Prostate gland (tissue), 2 donors: ENCODE data around the gene ANKRD39. TPM values are rescaled to one million over a fixed set of nuclear protein-coding genes. Genes with fewer than 3 reads are reported as not detected.

Experiments
- DNase-seq: peaks from one replicate; pipeline ENCODE4 v3.0.0-alpha.2; 2019; ENCODE audit warnings: low spot score
- H3K27ac ChIP-seq, 2 donors: fragments of 200-600 bp; sonication (generic); 2 replicates each; pipeline ENCODE4 v1.5.1; 2017 to 2019
- H3K27me3 ChIP-seq: fragments of 200-600 bp; sonication (generic); replicated peaks from 2 replicates; pipeline ENCODE4 v1.5.1; 2019; ENCODE audit not compliant: insufficient read depth
- H3K36me3 ChIP-seq, 2 donors: fragments of 200-600 bp; sonication (generic); 1 replicate in 1 of 2; 2 replicates in 1 of 2; pipeline versions ENCODE4 v1.5.1 to v1.8.1; 2017 to 2019
- H3K4me1 ChIP-seq: fragments of 200-600 bp; sonication (generic); replicated peaks from 2 replicates; pipeline ENCODE4 v1.5.1; 2019
- H3K4me3 ChIP-seq, 2 donors: fragments of 200-600 bp; sonication (generic); 2 replicates each; pipeline ENCODE4 v1.5.1; 2017 to 2019
- H3K9me3 ChIP-seq: fragments of 200-600 bp; sonication (generic); 2 replicates; pipeline ENCODE4 v1.5.1; 2017
- POLR2A ChIP-seq: fragments of 450-650 bp; IDR thresholded peaks from one replicate; pipeline ENCODE4 v1.6.1; 2016; ENCODE audit warnings: antibody characterized with exemption, mild to moderate bottlenecking
- POLR2AphosphoS5 ChIP-seq: sonication (generic); formaldehyde crosslinking; IDR thresholded peaks from one replicate; pipeline ENCODE4 v1.6.1; 2017; ENCODE audit warnings: antibody characterized with exemption
- WGBS: methylation state at CpG from one replicate; pipeline ENCODE4 v1.1.5; 2018; 5-methylcytosine and 5-hydroxymethylcytosine counted together
- intact Hi-C: fragments of 100-400 bp; cut with DNase I; formaldehyde crosslinking; loops from one replicate; pipeline ENCODE4 v1.14.2; 2022
- total RNA-seq, 2 donors: library from RNA; depleted of rRNA; stranded (reverse); fragments of >200 nt; gene quantifications; one replicate each; pipeline ENCODE4 v1.1.0, GENCODE V29; 2016
- TF ChIP-seq, protein P1 (sequence below), 4 experiments: fragments of 200-600 bp in 2 of 4; fragments of 450-650 bp in 2 of 4; sonication (generic) in 2 of 4; IDR thresholded peaks; 1 replicate in 3 of 4; 2 replicates in 1 of 4; pipeline ENCODE4 v1.5.1; 2016 to 2019; ENCODE audit warnings: antibody characterized with exemption in 4 of 4, mild to moderate bottlenecking in 2 of 4, moderate library complexity in 2 of 4

Gene ANKRD39
- total RNA-seq, 2 donors from 2014 or later: 21.2 to 38.7 TPM

- H3K27me3 ChIP-seq: no peaks in the 10 kb centered on the region
- no peak overlapping the region for H3K4me3 ChIP-seq
- TF ChIP-seq POLR2AphosphoS5 (no peak), POLR2A (no peak)
- TF ChIP-seq, protein P1, sequence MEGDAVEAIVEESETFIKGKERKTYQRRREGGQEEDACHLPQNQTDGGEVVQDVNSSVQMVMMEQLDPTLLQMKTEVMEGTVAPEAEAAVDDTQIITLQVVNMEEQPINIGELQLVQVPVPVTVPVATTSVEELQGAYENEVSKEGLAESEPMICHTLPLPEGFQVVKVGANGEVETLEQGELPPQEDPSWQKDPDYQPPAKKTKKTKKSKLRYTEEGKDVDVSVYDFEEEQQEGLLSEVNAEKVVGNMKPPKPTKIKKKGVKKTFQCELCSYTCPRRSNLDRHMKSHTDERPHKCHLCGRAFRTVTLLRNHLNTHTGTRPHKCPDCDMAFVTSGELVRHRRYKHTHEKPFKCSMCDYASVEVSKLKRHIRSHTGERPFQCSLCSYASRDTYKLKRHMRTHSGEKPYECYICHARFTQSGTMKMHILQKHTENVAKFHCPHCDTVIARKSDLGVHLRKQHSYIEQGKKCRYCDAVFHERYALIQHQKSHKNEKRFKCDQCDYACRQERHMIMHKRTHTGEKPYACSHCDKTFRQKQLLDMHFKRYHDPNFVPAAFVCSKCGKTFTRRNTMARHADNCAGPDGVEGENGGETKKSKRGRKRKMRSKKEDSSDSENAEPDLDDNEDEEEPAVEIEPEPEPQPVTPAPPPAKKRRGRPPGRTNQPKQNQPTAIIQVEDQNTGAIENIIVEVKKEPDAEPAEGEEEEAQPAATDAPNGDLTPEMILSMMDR (IDR thresholded peaks at IDR 0.05): no peak
- no peaks in the 10 kb centered on the region for H3K4me1 ChIP-seq
- 80% methylated on average over 16 of the region's 16 CpGs for WGBS
- H3K27ac ChIP-seq: no peak overlapping the region
- intact Hi-C loops: no loop called here
- H3K9me3 ChIP-seq: no peaks in the 10 kb centered on the region
- H3K36me3 ChIP-seq: no peaks in the 10 kb centered on the region
- DNase-seq: no peak
These were observed 15.9 kb downstream of the ANKRD39 start for GRCh38 chr2:96841701-96842495.

GRCh38 chr2:96839875-96840850 is 17.7 kb downstream of the ANKRD39 start:
- Histone ChIP-seq H3K27ac (no peak overlapping the region), H3K36me3 (no peaks in the 10 kb centered on the region), H3K9me3 (no peaks in the 10 kb centered on the region), H3K4me3 (no peak overlapping the region), H3K27me3 (no peaks in the 10 kb centered on the region), H3K4me1 (no peaks in the 10 kb centered on the region)
- 88% methylated on average over 37 of the region's 37 CpGs for WGBS
- intact Hi-C loops: no loop called here
- TF ChIP-seq POLR2A: no peak
- TF ChIP-seq, protein P1 (IDR thresholded peaks at IDR 0.05): no peak
- no peak for TF ChIP-seq POLR2AphosphoS5
- DNase-seq: no peak

DNA sequence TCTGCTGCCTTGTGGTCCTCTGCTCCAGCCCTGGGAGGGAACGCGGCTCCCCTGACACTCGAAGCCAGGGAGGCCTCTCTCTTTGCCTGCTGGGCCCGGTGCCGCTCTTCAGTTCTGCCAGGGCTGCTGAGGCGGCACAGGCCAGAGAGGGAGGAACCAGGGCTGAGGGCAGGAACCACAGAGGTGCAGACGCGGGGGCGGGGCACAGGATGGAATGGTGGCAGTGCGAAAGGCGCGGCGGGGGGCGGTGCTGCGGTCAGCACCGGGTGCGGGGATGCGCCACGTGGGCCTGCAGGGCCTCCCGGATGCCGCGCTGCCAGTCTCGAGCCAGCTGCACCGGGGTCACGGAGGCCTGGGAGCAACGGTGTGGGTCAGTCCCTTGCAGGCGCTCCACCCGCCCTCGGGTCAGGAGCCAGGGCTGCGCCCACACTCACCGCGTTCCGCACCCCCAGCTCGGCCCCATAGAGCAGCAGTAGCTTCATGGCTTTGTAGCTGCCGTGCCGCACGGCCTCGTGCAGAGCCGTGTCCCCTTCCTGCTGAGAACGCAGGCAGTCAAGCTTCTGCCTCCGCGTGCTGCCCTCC is 18.4 kb downstream of the ANKRD39 start:
- intact Hi-C loops: no loop called here
- TF ChIP-seq POLR2A: no peak
- TF ChIP-seq, protein P1 (IDR thresholded peaks at IDR 0.05): no peak
- no peak for TF ChIP-seq POLR2AphosphoS5
- no peak for DNase-seq
- no peak overlapping the region for H3K27ac ChIP-seq
- H3K4me3 ChIP-seq: no peak overlapping the region
- H3K9me3 ChIP-seq: no peaks in the 10 kb centered on the region
- 32% methylated on average over 40 of the region's 42 CpGs for WGBS
- no peaks in the 10 kb centered on the region for H3K36me3 ChIP-seq
- no peaks in the 10 kb centered on the region for H3K27me3 ChIP-seq
- no peaks in the 10 kb centered on the region for H3K4me1 ChIP-seq

DNA sequence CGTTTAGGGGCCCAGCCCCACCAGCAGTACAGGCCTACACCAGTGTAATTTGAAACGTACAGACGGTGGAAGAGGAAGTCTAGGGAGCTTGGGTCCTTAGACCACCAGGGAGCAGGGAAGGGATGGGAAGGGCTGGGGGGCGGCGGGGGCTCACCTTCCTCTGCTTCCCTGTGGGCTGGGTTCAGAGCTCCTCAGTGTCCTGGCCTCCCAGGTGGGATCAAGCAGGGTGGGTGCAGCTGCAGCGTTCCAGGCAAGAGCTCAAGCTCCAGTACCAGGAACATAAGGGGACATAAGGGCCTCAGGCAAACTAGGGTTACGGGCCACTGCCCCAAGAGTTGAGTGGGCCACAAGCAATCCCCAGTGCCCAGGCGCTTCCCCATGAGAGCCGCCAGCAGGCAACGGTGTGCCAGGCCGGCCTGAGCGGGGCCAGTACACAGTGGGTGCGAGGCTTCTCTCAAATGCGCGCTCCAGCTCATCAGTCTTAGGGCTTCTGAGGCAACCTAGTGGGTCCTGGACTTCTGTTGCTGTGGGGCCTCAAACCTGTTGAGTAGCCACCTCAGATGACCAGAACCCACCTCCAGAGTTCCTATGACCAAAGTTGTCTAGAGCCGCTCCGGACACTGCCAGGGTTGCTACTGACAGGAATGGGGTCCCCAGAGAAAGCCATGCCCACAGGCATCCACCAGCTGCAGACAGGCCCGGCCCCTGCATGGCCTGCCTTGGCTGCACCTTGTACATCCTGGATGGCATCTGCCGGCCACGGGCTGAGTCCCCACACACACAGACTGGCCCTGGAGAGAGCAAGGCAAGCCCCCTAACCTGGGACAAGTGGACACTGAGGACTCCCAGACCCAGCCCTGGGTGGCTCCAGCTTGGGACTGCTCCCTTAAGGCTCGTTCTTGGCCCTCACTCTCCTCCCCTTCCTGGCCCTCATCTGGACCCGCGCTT is 19.2 kb downstream of the ANKRD39 start:
- no peaks in the 10 kb centered on the region for H3K36me3 ChIP-seq
- WGBS: 82% methylated on average over 23 of the region's 23 CpGs
- intact Hi-C loops: no loop called here
- no peaks in the 10 kb centered on the region for H3K27me3 ChIP-seq
- DNase-seq: no peak
- TF ChIP-seq POLR2A (no peak), POLR2AphosphoS5 (no peak)
- TF ChIP-seq, protein P1 (IDR thresholded peaks at IDR 0.05): no peak
- H3K4me3 ChIP-seq: no peak overlapping the region
- no peak overlapping the region for H3K27ac ChIP-seq
- no peaks in the 10 kb centered on the region for H3K9me3 ChIP-seq
- no peaks in the 10 kb centered on the region for H3K4me1 ChIP-seq
